OCI-LY3 (cell line): ENCODE data around the gene COL3A1.

Experiments
- CTCF ChIP-seq: fragments of 200-600, 300-600 bp; sonication (generic); IDR thresholded peaks from 2 replicates; pipeline ENCODE4 v1.5.1; 2014; ENCODE audit warnings: antibody characterized with exemption, low read length, low read depth
- EZH2phosphoT487 ChIP-seq: fragments of 200-600 bp; shearing (Covaris generic); IDR thresholded peaks from 2 replicates; pipeline ENCODE4 v1.6.1; 2018; ENCODE audit warnings: antibody characterized with exemption, mixed run types, low read depth

GRCh38 chr2:189018631-189019030 lies 44.5 kb downstream of the COL3A1 start:
- TF ChIP-seq CTCF (no peak), EZH2phosphoT487 (no peak)
